ENCODE data around the gene PRSS2.

DNA sequence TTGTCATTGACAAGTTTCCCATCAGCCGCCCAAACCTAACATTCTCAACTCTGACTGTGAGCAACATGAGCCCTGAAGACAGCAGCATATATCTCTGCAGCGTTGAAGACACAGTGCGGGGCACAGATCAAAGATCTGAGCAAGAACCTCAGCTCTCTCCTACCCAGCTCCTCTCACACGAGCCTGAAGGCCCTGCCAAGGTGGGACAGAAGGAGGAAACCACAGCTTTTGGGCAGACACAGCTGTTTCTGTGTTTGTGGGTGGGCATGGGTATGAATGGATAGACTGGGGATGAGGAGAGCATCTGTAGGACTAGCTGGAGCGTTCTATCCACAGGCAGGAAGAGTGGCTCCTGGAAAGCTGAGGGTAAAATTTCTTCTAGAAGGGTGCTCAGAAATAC lies 30.0 kb upstream of the PRSS2 start:
- TF ChIP-seq, protein P1, sequence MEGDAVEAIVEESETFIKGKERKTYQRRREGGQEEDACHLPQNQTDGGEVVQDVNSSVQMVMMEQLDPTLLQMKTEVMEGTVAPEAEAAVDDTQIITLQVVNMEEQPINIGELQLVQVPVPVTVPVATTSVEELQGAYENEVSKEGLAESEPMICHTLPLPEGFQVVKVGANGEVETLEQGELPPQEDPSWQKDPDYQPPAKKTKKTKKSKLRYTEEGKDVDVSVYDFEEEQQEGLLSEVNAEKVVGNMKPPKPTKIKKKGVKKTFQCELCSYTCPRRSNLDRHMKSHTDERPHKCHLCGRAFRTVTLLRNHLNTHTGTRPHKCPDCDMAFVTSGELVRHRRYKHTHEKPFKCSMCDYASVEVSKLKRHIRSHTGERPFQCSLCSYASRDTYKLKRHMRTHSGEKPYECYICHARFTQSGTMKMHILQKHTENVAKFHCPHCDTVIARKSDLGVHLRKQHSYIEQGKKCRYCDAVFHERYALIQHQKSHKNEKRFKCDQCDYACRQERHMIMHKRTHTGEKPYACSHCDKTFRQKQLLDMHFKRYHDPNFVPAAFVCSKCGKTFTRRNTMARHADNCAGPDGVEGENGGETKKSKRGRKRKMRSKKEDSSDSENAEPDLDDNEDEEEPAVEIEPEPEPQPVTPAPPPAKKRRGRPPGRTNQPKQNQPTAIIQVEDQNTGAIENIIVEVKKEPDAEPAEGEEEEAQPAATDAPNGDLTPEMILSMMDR (IDR thresholded peaks at IDR 0.05), result no peak
- TF ChIP-seq EZH2 (IDR thresholded peaks at IDR 0.05; ENCODE audit: borderline replicate concordance, insufficient read depth, low read depth, low read length, poor library complexity, severe bottlenecking), result no peak
